Measurements from ENCODE around the gene ARHGAP26.

Gene ARHGAP26

GRCh38 chr5:142845402-142845921 is 75.3 kb downstream of the ARHGAP26 start:
- H3K4me3 ChIP-seq (ENCODE audit: low read depth, low read length): no peak overlapping the region
- no peak for TF ChIP-seq CTCF (IDR thresholded peaks at IDR 0.05; ENCODE audit: control insufficient read depth, extremely low read depth, insufficient read depth)
- no peak for DNase-seq (ENCODE audit: low read depth)

GRCh38 chr5:142845954-142846398 is 75.8 kb downstream of the ARHGAP26 start:
- no peak overlapping the region for H3K4me3 ChIP-seq (ENCODE audit: low read depth, low read length)
- DNase-seq (ENCODE audit: low read depth): peak; percentile 44
- no peak for TF ChIP-seq CTCF (IDR thresholded peaks at IDR 0.05; ENCODE audit: control insufficient read depth, extremely low read depth, insufficient read depth)

- no peak for TF ChIP-seq CTCF (IDR thresholded peaks at IDR 0.05; ENCODE audit: control insufficient read depth, extremely low read depth, insufficient read depth)
- H3K4me3 ChIP-seq (ENCODE audit: low read depth, low read length): no peak overlapping the region
- DNase-seq (ENCODE audit: low read depth): no peak
These were observed 76.2 kb downstream of the ARHGAP26 start for GRCh38 chr5:142846406-142846805.

GRCh38 chr5:142847898-142848790 is 78.0 kb downstream of the ARHGAP26 start:
- no peak for DNase-seq (ENCODE audit: low read depth)
- TF ChIP-seq CTCF (IDR thresholded peaks at IDR 0.05; ENCODE audit: control insufficient read depth, extremely low read depth, insufficient read depth): no peak
- no peak overlapping the region for H3K4me3 ChIP-seq (ENCODE audit: low read depth, low read length)

GRCh38 chr5:142849466-142849865 is 79.3 kb downstream of the ARHGAP26 start:
- no peak for TF ChIP-seq CTCF (IDR thresholded peaks at IDR 0.05; ENCODE audit: control insufficient read depth, extremely low read depth, insufficient read depth)
- no peak for DNase-seq (ENCODE audit: low read depth)
- H3K4me3 ChIP-seq (ENCODE audit: low read depth, low read length): no peak overlapping the region

GRCh38 chr5:142849880-142850279 is 79.7 kb downstream of the ARHGAP26 start:
- no peak for DNase-seq (ENCODE audit: low read depth)
- no peak overlapping the region for H3K4me3 ChIP-seq (ENCODE audit: low read depth, low read length)
- TF ChIP-seq CTCF (IDR thresholded peaks at IDR 0.05; ENCODE audit: control insufficient read depth, extremely low read depth, insufficient read depth): no peak

All from LNCaP clone FGC (cell line).